HCT116 (cell line): ENCODE results near the gene KLHDC8B. TPM values are rescaled to one million over a fixed set of nuclear protein-coding genes. Genes with fewer than 3 reads are reported as not detected.

Experiments
- ATAC-seq: fragments of 200-7000 bp; cut with Tn5 transposase; 2 replicates; pipeline ENCODE4 v1.9.1; 2020; ENCODE audit warnings: mild to moderate bottlenecking, moderate library complexity
- BruUV-seq: library from RNA; stranded (reverse); fragments of 400-500 nt; replicated peaks from 2 replicates; lab custom pipeline; 2021; lab: Mats Ljungman, UMichigan
- CTCF ChIA-PET: fragments of 300-600 bp; sonication (Branson Sonifier 250); formaldehyde crosslinking; loops from one replicate; lab custom pipeline; 2021; ENCODE audit warnings: antibody characterized with exemption; lab: Charles Lee
- POLR2A ChIA-PET: fragments of 300-600, 350-600 bp; sonication (Branson Sonifier 250); formaldehyde crosslinking; loops from one replicate; lab custom pipeline; 2021; ENCODE audit warnings: antibody characterized with exemption; lab: Charles Lee
- RAD21 ChIA-PET, 2 experiments: fragments of 300-600 bp; sonication (Branson Sonifier 250); formaldehyde crosslinking; loops; one replicate each; lab custom pipeline; 2023; ENCODE audit warnings: low total read pairs in 2 of 2; ENCODE audit not compliant: uncharacterized antibody in 2 of 2, unreplicated experiment in 2 of 2, low non-redundant PET in 1 of 2; lab: Charles Lee
- DNase-seq: peaks from one replicate; pipeline ENCODE4 v3.0.0-alpha.2; 2010; ENCODE audit warnings: low read depth, low spot score
- H2AFZ ChIP-seq: fragments of 200-600 bp; shearing (Covaris generic), sonication (generic); 2 replicates; pipeline ENCODE4 v1.6.1; 2017; ENCODE audit warnings: low read depth, mixed run types, mixed read lengths, antibody characterized with exemption, low read length; ENCODE audit not compliant: poor library complexity, severe bottlenecking
- H3K27ac ChIP-seq: 2 replicates; pipeline ENCODE4 v1.5.1; 2012; ENCODE audit warnings: low read depth, low read length
- H3K27me3 ChIP-seq: fragments of 200-600 bp; sonication (generic); 2 replicates; pipeline ENCODE4 v1.6.1; 2016; ENCODE audit warnings: mixed run types, low read length, mixed read lengths; ENCODE audit not compliant: insufficient read depth
- H3K36me3 ChIP-seq, 2 experiments: fragments of 200-500 bp in 1 of 2; fragments of 200-600 bp in 1 of 2; sonication (Bioruptor generic) in 1 of 2; sonication (generic) in 1 of 2; 2 replicates each; pipeline versions ENCODE4 v1.5.1 to v1.6.1; 2014 to 2016; ENCODE audit warnings: low read length in 2 of 2, inconsistent platforms in 1 of 2, mixed read lengths in 1 of 2, mixed run types in 1 of 2; ENCODE audit not compliant: insufficient read depth in 2 of 2, control insufficient read depth in 1 of 2
- H3K4me1 ChIP-seq, 2 experiments: fragments of 200-600 bp in 1 of 2; sonication (generic) in 1 of 2; 2 replicates each; pipeline versions ENCODE4 v1.5.1 to v1.6.1; 2012 to 2017; ENCODE audit warnings: low read length in 2 of 2, inconsistent platforms in 1 of 2, mild to moderate bottlenecking in 1 of 2, mixed read lengths in 1 of 2, mixed run types in 1 of 2, moderate library complexity in 1 of 2; ENCODE audit not compliant: insufficient read depth in 2 of 2, control insufficient read depth in 1 of 2
- H3K4me2 ChIP-seq: fragments of 200-600 bp; sonication (generic); 2 replicates; pipeline ENCODE4 v1.6.1; 2017; ENCODE audit warnings: mixed run types, low read length, mixed read lengths
- H3K4me3 ChIP-seq, 2 experiments: fragments of 200-600 bp in 1 of 2; sonication (generic) in 1 of 2; replicated peaks in 1 of 2; 2 replicates each; pipeline ENCODE4 v1.5.1; 2011 to 2016; ENCODE audit warnings: low read length in 2 of 2, control low read depth in 1 of 2, low read depth in 1 of 2, mild to moderate bottlenecking in 1 of 2, mixed read lengths in 1 of 2, mixed run types in 1 of 2
- H3K79me2 ChIP-seq: fragments of 200-600 bp; sonication (generic); 2 replicates; pipeline ENCODE4 v1.6.1; 2017; ENCODE audit warnings: mild to moderate bottlenecking, mixed run types, low read length, moderate library complexity, mixed read lengths; ENCODE audit not compliant: insufficient read depth
- H3K9ac ChIP-seq: fragments of 200-600 bp; sonication (generic); 2 replicates; pipeline ENCODE4 v1.6.1; 2016; ENCODE audit warnings: low read length, mixed read lengths
- H3K9me2 ChIP-seq: fragments of 200-600 bp; sonication (generic), shearing (Covaris generic); 2 replicates; pipeline ENCODE4 v1.6.1; 2017; ENCODE audit warnings: mixed run types, mild to moderate bottlenecking, moderate library complexity; ENCODE audit not compliant: insufficient read depth
- H3K9me3 ChIP-seq, 2 experiments: fragments of 200-500 bp in 1 of 2; fragments of 200-600 bp in 1 of 2; sonication (Bioruptor generic) in 1 of 2; sonication (generic) in 1 of 2; 2 replicates each; pipeline ENCODE4 v1.6.1; 2014 to 2017; ENCODE audit warnings: low read length in 2 of 2, mixed read lengths in 2 of 2, inconsistent platforms in 1 of 2, low read depth in 1 of 2, mild to moderate bottlenecking in 1 of 2, mixed run types in 1 of 2, moderate library complexity in 1 of 2; ENCODE audit not compliant: control insufficient read depth in 1 of 2, insufficient read depth in 1 of 2
- H4K20me1 ChIP-seq: fragments of 200-600 bp; sonication (generic), shearing (Covaris generic); 2 replicates; pipeline ENCODE4 v1.6.1; 2017; ENCODE audit warnings: mixed run types, mild to moderate bottlenecking, moderate library complexity; ENCODE audit not compliant: insufficient read depth
- ATF3 ChIP-seq: IDR thresholded peaks from 2 replicates; pipeline ENCODE4 v1.6.1; 2012
- CTCF ChIP-seq, 3 experiments: fragments of 200-600 bp in 1 of 3; sonication (generic) in 1 of 3; IDR thresholded peaks in 2 of 3; conservative IDR thresholded peaks in 1 of 3; 2 replicates each; pipeline ENCODE4 v1.5.1; 2012 to 2017; ENCODE audit warnings: low read depth in 2 of 3, low read length in 2 of 3, antibody characterized with exemption in 1 of 3, borderline replicate concordance in 1 of 3, control low read depth in 1 of 3, mild to moderate bottlenecking in 1 of 3, mixed read lengths in 1 of 3, mixed run types in 1 of 3, moderate library complexity in 1 of 3; ENCODE audit not compliant: insufficient read depth in 1 of 3
- EGR1 ChIP-seq: IDR thresholded peaks from 2 replicates; pipeline ENCODE4 v1.6.1; 2012; ENCODE audit warnings: low read depth
- EZH2phosphoT487 ChIP-seq: fragments of 200-600 bp; IDR thresholded peaks from 2 replicates; pipeline ENCODE4 v1.6.1; 2018; ENCODE audit warnings: antibody characterized with exemption, borderline replicate concordance
- POLR2AphosphoS5 ChIP-seq: IDR thresholded peaks from 2 replicates; pipeline ENCODE4 v1.6.1; 2011; ENCODE audit warnings: mild to moderate bottlenecking, low read depth, low read length, moderate library complexity
- RAD21 ChIP-seq: IDR thresholded peaks from 2 replicates; pipeline ENCODE4 v1.6.1; 2012; ENCODE audit warnings: low read depth, mild to moderate bottlenecking
- REST ChIP-seq: IDR thresholded peaks from 2 replicates; pipeline ENCODE4 v1.6.1; 2012; ENCODE audit warnings: low read depth
- SRF ChIP-seq: IDR thresholded peaks from 2 replicates; pipeline ENCODE4 v1.6.1; 2012; ENCODE audit warnings: low read depth
- ZBTB33 ChIP-seq: IDR thresholded peaks from 2 replicates; pipeline ENCODE4 v1.6.1; 2011; ENCODE audit warnings: mild to moderate bottlenecking, low read length, moderate library complexity; ENCODE audit not compliant: insufficient replicate concordance; ENCODE audit errors: extremely low read depth
- ZFX ChIP-seq: fragments of 450-650 bp; IDR thresholded peaks from 2 replicates; pipeline ENCODE4 v1.6.1; 2017
- intact Hi-C: fragments of 100-400 bp; cut with micrococcal nuclease; formaldehyde crosslinking; loops from 2 replicates; pipeline ENCODE4 v1.10.0; 2022
- total RNA-seq: library from RNA; stranded (reverse); gene quantifications from one replicate; pipeline ENCODE4 v1.2.1, GENCODE V29; 2021; ENCODE audit not compliant: unreplicated experiment

KLHDC8B gene
- total RNA-seq, 1 experiment from 2014 or later = 10.4 TPM

GRCh38 chr3:49124203-49124602 is 47.2 kb upstream of the KLHDC8B start:
- Histone ChIP-seq H3K4me1 (peaks cover 4 to 13% of the 10 kb centered on the region in 2 experiments), H3K4me2 (no peak overlapping the region), H3K9ac (no peak overlapping the region), H2AFZ (no peak overlapping the region), H3K79me2 (peaks cover 13% of the 10 kb centered on the region), H3K9me2 (no peaks in the 10 kb centered on the region), H4K20me1 (no peaks in the 10 kb centered on the region), H3K9me3 (no peaks in the 10 kb centered on the region), H3K4me3 (no peak overlapping the region), H3K27ac (no peak overlapping the region), H3K27me3 (no peaks in the 10 kb centered on the region), H3K36me3 (peaks cover 6 to 8% of the 10 kb centered on the region in 2 experiments; a peak in 3 of 4 replicates)
- ChIA-PET CTCF (no interaction called here), POLR2A (no interaction called here), RAD21 (no interaction called here)
- no peak for DNase-seq
- no TSS peak for BruUV-seq
- no peak for ATAC-seq
- no peak for TF ChIP-seq CTCF (IDR thresholded peaks at IDR 0.05 in 2 of 3, conservative IDR thresholded peaks at IDR 0.05 in 1 of 3; ENCODE audit: borderline replicate concordance in 1 of 3, insufficient read depth in 1 of 3, low read depth in 2 of 3, low read length in 2 of 3)
- no peak for TF ChIP-seq ATF3
- no peak for TF ChIP-seq EZH2phosphoT487
- TF ChIP-seq REST = no peak
- no peak for TF ChIP-seq ZFX
- TF ChIP-seq SRF = no peak
- TF ChIP-seq POLR2AphosphoS5 = no peak
- TF ChIP-seq RAD21 = no peak
- TF ChIP-seq EGR1 = no peak
- TF ChIP-seq ZBTB33 = no peak
- intact Hi-C loops = no loop called here
